Fibroblast of the aortic adventitia (primary cell): ENCODE results near the gene EXD3. TPM values are rescaled to one million over a fixed set of nuclear protein-coding genes. Genes with fewer than 3 reads are reported as not detected.

ENCODE experiments used
- DNase-seq: peaks from one replicate; pipeline ENCODE4 v3.0.0-alpha.2; 2010; ENCODE audit warnings: low read depth
- H3K4me3 ChIP-seq: 2 replicates; pipeline ENCODE4 v1.5.1; 2011; ENCODE audit warnings: low read depth, mild to moderate bottlenecking, control low read depth, low read length, moderate library complexity
- total RNA-seq: library from RNA; depleted of rRNA; stranded (reverse); fragments of >200 nt; gene quantifications from 2 replicates; pipeline ENCODE4 v1.2.3, GENCODE V29; 2012; ENCODE audit warnings: low replicate concordance
- TF ChIP-seq, protein P1 (sequence below): IDR thresholded peaks from 2 replicates; pipeline ENCODE4 v1.5.1; 2011; ENCODE audit warnings: mild to moderate bottlenecking, low read length, control low read depth, inconsistent platforms; ENCODE audit not compliant: insufficient read depth

The EXD3 gene
- total RNA-seq, 1 donor = 5.2 TPM

DNA sequence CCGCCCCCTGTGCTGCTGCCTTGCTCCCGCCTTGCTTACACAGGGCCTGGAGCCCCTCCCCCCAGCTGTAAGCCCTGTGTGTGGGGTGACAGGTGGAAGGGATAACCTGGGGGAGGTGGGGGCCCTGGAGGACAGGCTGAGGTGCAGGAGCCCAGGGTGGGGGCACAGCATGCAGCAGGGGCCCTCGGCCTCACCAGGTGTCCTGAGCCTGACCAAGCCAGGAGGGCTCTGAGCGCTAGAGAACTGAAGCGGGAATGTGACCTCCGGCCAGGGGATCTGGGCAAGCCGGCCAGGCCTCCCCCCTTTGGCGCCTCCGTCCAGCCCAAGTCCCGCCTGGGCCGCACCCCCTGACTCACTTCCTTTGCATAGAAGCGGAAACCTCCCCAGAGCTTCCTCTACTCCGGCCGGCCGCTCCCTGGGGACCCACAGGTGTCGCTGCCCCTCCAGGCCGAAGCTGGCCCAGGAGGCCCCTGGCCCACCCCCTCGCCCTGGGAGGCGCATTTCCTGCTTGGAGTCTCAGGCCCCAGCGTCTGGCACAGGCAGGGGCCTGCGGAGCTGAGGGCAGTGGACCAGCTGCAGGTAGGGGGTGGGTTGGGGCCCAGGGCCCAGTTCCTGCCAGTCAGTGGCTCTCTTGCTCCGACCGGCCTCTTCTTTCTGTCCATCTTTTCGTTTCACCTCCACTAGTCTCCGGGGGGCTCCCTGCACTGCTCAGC lies 145.5 kb downstream of the EXD3 start, which contains the start of gene TOR4A:
TOR4A (plus strand) TSS at position 398 of the 713 bp plus-strand sequence. CDS start 964 bp downstream, outside the sequence.
- DNase-seq = peak; percentile 84
- peak within 1 kb of the TSS; percentile 74 for H3K4me3 ChIP-seq
- TF ChIP-seq, protein P1, sequence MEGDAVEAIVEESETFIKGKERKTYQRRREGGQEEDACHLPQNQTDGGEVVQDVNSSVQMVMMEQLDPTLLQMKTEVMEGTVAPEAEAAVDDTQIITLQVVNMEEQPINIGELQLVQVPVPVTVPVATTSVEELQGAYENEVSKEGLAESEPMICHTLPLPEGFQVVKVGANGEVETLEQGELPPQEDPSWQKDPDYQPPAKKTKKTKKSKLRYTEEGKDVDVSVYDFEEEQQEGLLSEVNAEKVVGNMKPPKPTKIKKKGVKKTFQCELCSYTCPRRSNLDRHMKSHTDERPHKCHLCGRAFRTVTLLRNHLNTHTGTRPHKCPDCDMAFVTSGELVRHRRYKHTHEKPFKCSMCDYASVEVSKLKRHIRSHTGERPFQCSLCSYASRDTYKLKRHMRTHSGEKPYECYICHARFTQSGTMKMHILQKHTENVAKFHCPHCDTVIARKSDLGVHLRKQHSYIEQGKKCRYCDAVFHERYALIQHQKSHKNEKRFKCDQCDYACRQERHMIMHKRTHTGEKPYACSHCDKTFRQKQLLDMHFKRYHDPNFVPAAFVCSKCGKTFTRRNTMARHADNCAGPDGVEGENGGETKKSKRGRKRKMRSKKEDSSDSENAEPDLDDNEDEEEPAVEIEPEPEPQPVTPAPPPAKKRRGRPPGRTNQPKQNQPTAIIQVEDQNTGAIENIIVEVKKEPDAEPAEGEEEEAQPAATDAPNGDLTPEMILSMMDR = peak; percentile 9

DNA sequence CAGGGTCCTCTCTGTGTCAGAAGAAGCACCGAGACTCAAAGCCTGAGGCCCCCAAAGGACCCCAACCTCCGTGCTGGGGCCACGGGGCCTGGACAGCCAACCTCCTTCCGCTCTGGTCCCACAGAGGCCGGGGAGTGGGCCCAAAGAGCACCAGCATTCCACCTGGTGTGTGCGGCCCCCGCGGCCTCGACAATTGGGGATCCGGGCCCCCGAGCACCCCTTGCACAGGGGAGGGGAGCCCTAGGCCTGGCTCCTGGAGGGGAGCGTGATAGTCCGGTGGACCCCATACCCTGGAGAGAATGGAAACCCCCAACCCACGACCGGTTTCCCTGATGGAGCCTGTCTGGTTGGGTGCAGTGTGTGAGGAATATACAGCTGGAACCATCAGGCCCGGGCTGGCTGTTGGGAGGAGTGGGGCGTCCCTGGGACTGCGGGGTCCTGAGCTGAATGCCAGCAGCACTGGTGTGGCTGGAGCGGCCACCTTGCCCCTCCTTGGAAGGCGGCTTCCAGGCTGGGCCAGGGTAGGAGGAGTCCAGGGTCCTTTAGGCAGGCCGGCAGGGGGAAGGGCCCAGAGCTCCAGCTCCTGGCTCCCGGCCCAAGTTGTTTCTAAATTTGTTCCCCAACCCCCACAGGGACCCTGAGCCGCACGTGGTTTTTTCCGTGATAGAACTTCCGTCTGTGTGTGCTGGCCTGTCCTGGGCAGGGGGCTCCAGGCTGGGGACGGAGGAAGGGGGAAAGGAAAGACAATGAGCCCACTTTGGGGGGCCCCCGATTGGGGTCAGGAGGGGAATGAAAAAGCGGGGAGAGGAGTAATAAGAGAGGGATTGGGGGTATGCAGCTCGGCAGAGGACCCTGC lies 146.3 kb downstream of the EXD3 start:
- TF ChIP-seq, protein P1 = no peak
- peak; percentile 74 for DNase-seq
- peak overlapping the region; percentile 74 for H3K4me3 ChIP-seq

DNA sequence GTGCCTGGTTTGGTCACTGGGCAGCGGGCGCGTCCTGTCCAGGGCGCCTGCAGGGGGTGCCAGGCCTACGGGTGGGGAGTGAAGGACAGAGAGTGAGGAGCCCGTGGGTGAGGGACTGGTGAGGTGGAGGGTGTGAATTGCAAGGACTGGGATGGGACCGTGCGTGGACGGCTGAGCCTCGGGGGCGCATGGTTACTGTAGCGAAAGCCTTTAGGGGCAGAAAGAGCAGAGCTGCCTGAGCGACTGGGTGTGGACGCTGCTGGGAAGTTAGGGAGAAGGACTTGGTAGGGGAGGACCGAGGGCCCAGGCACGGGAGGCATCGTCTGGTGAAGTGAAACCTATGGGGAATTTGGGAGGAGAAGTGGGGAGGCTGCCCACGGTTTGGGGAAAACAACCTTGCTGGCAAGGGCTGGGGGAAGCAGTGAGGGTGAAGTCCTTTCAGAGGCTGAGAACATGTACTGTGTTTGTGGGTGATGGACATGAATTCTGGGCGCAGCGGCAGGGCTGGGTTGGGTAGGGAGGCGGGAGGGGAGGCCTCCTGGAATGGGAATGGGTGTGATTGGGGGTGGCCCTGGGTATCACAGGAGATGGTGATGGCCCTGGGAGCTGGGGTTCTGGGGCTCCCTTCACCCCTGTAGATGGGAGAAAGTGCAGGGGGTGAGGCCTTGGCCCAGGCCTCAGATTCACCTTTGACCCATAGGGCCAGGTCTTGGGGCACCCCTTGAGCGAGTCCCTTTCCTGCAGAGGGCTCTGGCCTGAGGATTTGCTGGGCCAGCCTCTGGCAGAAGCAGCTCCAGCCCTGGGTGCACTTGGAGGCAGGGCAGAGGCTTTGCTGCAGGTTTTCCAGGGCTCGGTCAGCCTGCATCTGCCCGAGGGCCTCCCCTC lies 147.1 kb downstream of the EXD3 start:
- H3K4me3 ChIP-seq = no peak overlapping the region
- no peak for DNase-seq
- TF ChIP-seq, protein P1 = no peak

DNA sequence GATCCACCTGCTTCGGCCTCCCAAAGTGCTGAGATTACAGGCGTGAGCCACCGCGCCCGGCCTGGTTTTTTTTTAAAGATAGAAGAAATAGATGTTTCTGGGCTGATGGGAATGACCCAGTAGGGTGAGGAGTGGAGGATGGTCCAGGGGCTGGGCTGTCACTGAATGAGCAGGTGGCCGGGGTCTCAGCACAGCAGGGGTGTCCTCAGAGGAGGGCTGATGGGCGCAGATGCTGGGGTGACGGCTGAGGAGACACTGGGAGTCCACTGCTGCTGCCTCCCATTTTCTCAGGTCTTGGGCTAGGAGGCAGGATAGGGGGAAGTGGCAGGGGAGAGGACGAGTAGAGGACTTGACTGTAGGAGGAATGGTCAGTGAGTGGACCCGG lies 147.8 kb downstream of the EXD3 start:
- TF ChIP-seq, protein P1 = no peak
- DNase-seq = no peak
- no peak overlapping the region for H3K4me3 ChIP-seq

DNA sequence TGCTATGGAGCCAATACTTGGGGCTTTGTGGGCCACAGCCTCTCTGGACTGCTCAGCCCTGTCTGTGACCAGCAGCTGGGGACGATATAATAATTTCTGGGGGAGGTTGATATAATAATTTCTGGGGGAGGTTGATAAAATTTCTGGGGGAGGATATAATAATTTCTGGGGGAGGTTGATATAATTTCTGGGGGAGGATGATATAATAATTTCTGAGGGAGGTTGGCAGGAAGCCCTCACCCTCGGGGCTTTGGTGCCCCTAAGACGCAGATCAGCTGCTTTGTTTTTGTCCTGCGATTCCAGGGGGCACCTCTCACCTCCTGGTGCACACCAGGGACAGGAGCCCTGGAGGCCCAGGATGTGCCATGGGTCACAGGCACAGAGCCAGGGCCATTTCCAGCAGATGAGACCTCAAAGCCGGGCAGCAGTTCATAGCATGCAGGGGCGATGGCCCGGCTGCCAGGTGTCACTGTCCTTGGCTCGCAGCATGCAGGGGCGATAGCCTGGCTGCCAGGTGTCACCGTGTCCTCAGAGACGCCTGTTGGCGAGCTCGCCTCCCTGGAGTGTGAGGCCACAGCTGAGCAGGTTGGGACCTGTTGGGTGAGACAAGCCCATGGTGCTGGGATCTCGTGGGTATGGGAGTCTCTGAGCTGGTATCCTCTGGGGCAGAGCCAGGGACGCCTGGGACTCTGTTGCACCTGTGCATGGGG lies 149.2 kb downstream of the EXD3 start:
- DNase-seq = no peak
- TF ChIP-seq, protein P1 = no peak

DNA sequence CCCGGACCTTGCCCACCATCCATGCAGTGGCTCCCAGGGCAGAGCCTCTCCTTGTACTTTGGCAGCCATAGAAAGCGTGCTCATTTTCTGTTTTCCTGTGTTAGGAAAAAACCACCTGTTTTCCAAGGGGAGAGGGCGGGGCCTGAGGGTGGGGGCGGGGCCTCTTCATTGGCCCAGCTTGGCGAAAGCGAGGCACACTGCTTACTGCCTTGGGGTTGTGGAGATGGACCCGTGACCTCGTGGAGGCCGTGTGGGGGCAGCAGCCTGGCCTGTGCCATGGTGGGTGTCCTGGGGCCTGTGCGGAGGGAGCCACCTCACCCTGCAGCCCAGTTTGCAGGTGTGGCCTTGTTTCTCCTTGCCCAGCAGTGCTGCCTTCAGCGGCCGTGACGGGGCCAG lies 149.9 kb downstream of the EXD3 start:
- TF ChIP-seq, protein P1 = no peak
- no peak overlapping the region for H3K4me3 ChIP-seq
- DNase-seq = no peak

More for the DNA sequence above, 149.2 kb downstream of the EXD3 start:
- no peak overlapping the region for H3K4me3 ChIP-seq
